Choroid plexus epithelial cell (primary cell): ENCODE measurements around the gene ABTB2.
A peak's percentile ranks its signal among the peaks of the same experiment; 100 is the strongest.

Source experiments
- DNase-seq: peaks from one replicate; pipeline ENCODE4 v3.0.0-alpha.2; 2010; ENCODE audit warnings: low read depth
- H3K4me3 ChIP-seq: 2 replicates; pipeline ENCODE4 v1.5.1; 2011; ENCODE audit warnings: low read depth, mild to moderate bottlenecking, control low read depth, low read length, moderate library complexity
- CTCF ChIP-seq: conservative IDR thresholded peaks from 2 replicates; pipeline ENCODE4 v1.5.1; 2011; ENCODE audit warnings: low read depth, mild to moderate bottlenecking, control low read depth, inconsistent platforms, low read length, moderate library complexity

Gene ABTB2

DNA sequence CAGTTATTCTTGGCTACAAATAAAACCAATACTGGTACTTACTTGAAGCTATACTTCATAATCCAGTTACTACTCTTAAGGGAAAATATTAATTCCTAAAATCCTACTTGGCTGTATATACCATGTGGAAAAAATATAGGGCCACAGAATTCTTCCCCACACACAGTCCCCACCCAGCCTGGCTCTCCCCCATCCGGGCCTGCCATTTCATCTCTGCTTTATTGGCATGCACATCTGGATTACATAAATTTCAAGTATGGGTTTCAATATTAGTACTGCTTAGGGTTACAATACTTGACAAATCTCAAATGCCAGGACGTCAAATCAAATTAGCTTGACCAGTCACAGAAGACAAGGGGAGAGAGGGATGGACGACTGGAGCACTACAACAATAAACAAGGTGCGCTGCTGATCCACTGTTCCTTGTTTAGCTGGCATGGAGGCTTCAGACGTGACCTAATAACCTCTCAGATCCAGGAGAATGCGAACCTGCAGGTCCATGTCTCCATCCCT, 81.4 kb downstream of the ABTB2 start:
- H3K4me3 ChIP-seq = no peak overlapping the region
- DNase-seq = no peak
- TF ChIP-seq CTCF = no peak

- no peak for DNase-seq
- no peak for TF ChIP-seq CTCF
- no peak overlapping the region for H3K4me3 ChIP-seq
Measured at GRCh38 chr11:34275486-34275885, 82.3 kb downstream of the ABTB2 start.

GRCh38 chr11:34274712-34275398, 83.0 kb downstream of the ABTB2 start:
- peak; percentile 86 for DNase-seq
- H3K4me3 ChIP-seq = no peak overlapping the region
- no peak for TF ChIP-seq CTCF

DNA sequence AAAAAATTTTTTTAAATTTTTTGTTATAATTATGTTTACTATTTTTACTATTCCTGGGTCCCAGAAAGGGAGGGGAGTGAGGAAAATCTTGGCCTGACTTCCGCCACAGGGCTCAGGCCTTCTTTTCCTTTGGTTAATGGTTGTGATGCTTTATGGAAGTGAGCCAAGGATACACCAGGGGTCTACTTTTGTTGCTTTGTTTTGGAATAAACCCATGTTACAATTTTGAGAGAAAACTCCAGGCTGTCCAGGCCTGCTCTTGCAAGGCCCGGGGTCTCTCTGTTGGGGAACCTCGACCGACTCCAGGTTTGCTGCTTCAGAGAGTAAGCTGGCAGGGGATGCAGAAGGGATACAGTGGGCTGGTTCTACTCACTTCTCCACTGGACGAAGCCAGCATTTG, 84.7 kb downstream of the ABTB2 start:
- no peak for DNase-seq
- no peak overlapping the region for H3K4me3 ChIP-seq
- no peak for TF ChIP-seq CTCF

GRCh38 chr11:34271727-34272126, 86.1 kb downstream of the ABTB2 start:
- no peak for DNase-seq
- TF ChIP-seq CTCF = no peak
- H3K4me3 ChIP-seq = no peak overlapping the region

DNA sequence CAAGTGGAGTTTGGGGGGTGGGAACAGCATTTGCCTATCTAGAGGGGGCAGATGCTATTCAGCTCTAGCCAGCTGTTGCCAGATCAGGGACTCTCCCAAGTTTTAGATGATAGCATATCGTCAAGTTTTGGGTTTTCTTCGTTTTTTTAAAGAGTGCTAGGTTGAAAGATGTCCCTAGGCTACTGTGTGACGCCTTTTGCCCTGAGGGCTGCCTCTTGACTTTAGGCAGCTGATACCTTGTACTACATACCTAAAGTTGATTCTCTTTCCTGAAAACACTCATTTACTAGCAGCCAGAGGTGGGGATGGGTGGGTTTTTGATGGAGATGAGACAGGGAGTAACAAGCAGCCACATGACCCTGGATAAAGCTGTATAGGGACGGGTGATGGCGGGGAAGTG, 87.1 kb downstream of the ABTB2 start:
- no peak for TF ChIP-seq CTCF
- H3K4me3 ChIP-seq = no peak overlapping the region
- DNase-seq = no peak

DNA sequence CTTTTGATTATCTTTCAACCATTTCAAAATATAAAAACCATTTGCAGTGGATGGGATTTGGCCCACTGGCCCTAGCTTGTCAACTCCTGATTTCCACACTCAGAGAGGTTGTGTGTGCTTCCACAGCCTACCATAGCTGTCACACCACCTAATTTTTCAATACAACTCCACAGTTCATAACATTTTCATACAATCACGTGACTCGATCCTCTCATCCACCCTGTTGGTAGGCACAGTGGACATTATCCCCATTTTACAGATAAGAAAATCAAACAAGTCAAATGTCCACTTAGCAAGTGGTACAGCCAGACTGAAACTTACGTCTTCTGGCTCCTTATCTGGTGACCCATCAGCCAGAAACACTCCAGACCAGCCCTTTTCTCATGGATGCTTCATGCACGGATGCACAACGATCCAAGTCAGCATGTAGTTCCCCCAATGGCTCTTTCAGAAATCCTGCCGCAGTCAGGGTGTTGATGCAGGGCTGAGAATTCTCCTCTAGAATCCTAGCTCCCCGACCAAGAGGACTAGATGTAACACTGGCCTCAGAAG, 88.0 kb downstream of the ABTB2 start:
- DNase-seq = no peak
- no peak overlapping the region for H3K4me3 ChIP-seq
- TF ChIP-seq CTCF = no peak
